RCC 7860 (cell line): ENCODE results near the gene ZFR2.
"Not testable (repeated sequence)": the region's sequence is repeated elsewhere in the genome, so short reads cannot be mapped to it uniquely, and the experiment has no call there.

ENCODE experiments used
- DNase-seq: peaks from one replicate; pipeline ENCODE4 v3.0.0-alpha.2; 2015; ENCODE audit warnings: low spot score
- FAIRE-seq: peaks from 2 replicates; lab custom pipeline; 2012; peaks lifted over from hg19 to GRCh38; lab: Jason Lieb, UNC

The ZFR2 gene

DNA sequence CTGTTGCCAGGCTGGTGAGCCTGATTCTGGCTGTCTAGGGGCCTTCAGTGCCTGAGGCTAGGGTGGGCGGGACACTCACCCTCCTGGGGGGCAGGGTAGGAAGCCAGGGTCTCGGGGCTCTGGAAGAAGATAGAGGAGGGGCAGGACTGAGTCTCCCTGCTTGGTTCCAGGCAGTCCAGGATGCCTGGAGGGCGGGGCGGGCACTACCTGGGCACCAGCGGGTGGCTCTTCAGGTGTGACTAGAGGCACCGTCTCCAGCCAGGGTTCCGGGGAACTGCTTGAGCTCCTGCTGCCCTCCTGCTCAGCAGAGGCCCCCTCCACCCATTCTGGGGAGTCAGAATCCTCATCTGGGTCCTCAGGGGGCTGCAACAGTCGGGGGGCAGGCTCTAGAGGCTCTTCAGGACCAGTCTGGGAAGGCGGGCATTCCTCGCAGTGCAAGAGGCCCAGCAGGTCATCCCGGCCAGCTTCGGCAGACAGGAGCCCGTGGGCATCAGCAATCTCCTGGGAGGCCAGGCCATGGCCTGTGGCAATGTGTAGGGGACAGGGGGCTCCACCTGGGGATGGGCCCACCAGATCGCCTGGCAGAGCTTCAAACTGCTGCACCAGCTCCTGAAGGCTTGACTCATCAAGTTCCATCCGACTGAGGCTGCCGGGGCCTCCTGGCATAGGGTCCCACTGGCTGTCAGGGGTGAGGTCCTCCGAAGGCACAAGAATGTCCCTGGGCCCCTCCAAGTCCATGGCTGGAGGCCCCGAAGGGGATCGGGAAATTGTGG is 109.2 kb downstream of the ZFR2 start:
- DNase-seq (no peak), FAIRE-seq (no peak)

DNA sequence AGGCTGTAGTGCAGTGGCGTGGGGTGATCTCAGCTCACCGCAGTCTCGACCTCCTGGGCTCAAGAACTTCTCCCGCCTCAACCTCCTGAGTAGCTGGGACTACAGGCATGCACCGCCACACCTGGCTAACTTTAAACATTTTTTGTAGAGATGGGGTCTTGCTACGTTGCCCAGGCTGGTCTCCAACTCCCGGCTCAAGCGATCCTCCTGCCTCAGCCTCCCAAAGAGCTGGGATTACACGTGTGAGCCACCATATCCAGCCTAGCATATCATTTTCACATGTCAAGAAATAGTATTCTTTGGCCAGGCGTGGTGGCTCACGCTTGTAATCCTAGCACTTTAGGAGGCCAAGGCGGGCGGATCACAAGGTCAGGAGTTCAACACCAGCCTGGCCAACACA is 110.5 kb downstream of the ZFR2 start:
- FAIRE-seq, DNase-seq: not testable (repeated sequence)

DNA sequence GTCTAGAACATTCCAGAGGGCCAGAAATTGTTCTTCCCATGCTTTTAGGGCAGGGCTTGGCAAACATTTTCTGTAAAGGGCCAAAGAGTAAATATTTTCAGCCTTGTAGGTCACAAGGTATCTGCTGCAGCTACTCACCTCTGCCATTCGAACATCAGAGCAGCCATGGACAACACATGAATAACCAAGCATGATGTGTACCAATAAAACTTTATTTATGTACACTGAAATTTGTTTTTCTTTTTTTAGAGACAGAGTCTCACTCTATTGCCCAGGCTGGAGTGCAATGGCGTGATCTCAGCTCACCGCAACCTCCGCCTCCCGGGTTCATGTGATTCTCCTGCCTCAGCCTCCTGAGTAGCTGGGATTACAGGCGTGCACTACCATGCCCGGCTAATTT is 111.1 kb downstream of the ZFR2 start:
- FAIRE-seq, DNase-seq: not testable (repeated sequence)
